Panc1 (cell line): ENCODE data around the gene FGFBP2. TPM values are rescaled to one million over a fixed set of nuclear protein-coding genes. Genes with fewer than 3 reads are reported as not detected.

Source experiments
- ATAC-seq: fragments of 200-7000 bp; cut with Tn5 transposase; 2 replicates; pipeline ENCODE4 v1.9.1; 2020; ENCODE audit warnings: mild to moderate bottlenecking, moderate library complexity
- BruUV-seq: library from RNA; stranded (reverse); fragments of 400-500 nt; replicated peaks from 2 replicates; lab custom pipeline; 2021; lab: Mats Ljungman, UMichigan
- CTCF ChIA-PET: fragments of 300-600 bp; sonication (Branson Sonifier 250); formaldehyde crosslinking; loops from one replicate; lab custom pipeline; 2022; ENCODE audit warnings: antibody characterized with exemption; lab: Charles Lee
- POLR2A ChIA-PET: fragments of 300-600 bp; sonication (Branson Sonifier 250); formaldehyde crosslinking; loops from one replicate; lab custom pipeline; 2022; ENCODE audit warnings: antibody characterized with exemption; lab: Charles Lee
- DNase-seq: peaks from one replicate; pipeline ENCODE4 v3.0.0-alpha.2; 2010; ENCODE audit warnings: low read depth, low spot score
- H3K27ac ChIP-seq: 2 replicates; pipeline ENCODE4 v1.5.1; 2011; ENCODE audit warnings: mild to moderate bottlenecking, low read length, inconsistent platforms
- H3K27me3 ChIP-seq: fragments of 200-500 bp; sonication (Bioruptor generic); 2 replicates; pipeline ENCODE4 v1.6.0; 2014; ENCODE audit warnings: low read length, inconsistent platforms; ENCODE audit not compliant: control insufficient read depth, insufficient read depth
- H3K36me3 ChIP-seq: fragments of 200-500 bp; sonication (Bioruptor generic); 2 replicates; pipeline ENCODE4 v1.5.1; 2014; ENCODE audit warnings: inconsistent platforms, mild to moderate bottlenecking, low read length, moderate library complexity; ENCODE audit not compliant: control insufficient read depth, insufficient read depth
- H3K4me1 ChIP-seq: 2 replicates; pipeline ENCODE4 v1.5.1; 2011; ENCODE audit warnings: inconsistent platforms, mild to moderate bottlenecking, low read length, moderate library complexity; ENCODE audit not compliant: control insufficient read depth, insufficient read depth
- H3K4me3 ChIP-seq, 2 experiments: 2 replicates each; pipeline ENCODE4 v1.5.1; 2011 to 2012; ENCODE audit warnings: low read depth in 2 of 2, low read length in 2 of 2, mild to moderate bottlenecking in 2 of 2, inconsistent platforms in 1 of 2, moderate library complexity in 1 of 2
- H3K9me3 ChIP-seq: fragments of 200-500 bp; sonication (Bioruptor generic); 2 replicates; pipeline ENCODE4 v1.5.1; 2014; ENCODE audit warnings: low read depth, mild to moderate bottlenecking, inconsistent platforms, low read length, moderate library complexity; ENCODE audit not compliant: control insufficient read depth, insufficient read depth
- CTCF ChIP-seq: fragments of 450-650 bp; IDR thresholded peaks from 2 replicates; pipeline ENCODE4 v1.5.1; 2017; ENCODE audit warnings: mild to moderate bottlenecking
- POLR2AphosphoS5 ChIP-seq: IDR thresholded peaks from 2 replicates; pipeline ENCODE4 v1.6.1; 2012; ENCODE audit warnings: mild to moderate bottlenecking, low read depth, low read length, moderate library complexity
- REST ChIP-seq, 2 experiments: IDR thresholded peaks; 2 replicates each; pipeline ENCODE4 v1.6.1; 2011 to 2012; ENCODE audit warnings: low read depth in 2 of 2, control low read depth in 1 of 2, low read length in 1 of 2, mild to moderate bottlenecking in 1 of 2, moderate library complexity in 1 of 2; ENCODE audit not compliant: insufficient read depth in 1 of 2
- SIN3A ChIP-seq: IDR thresholded peaks from 2 replicates; pipeline ENCODE4 v1.6.1; 2012; ENCODE audit warnings: low read depth, mild to moderate bottlenecking, low read length, moderate library complexity, borderline replicate concordance; ENCODE audit not compliant: insufficient read depth
- TCF7L2 ChIP-seq: IDR thresholded peaks from 2 replicates; pipeline ENCODE4 v1.6.1; 2011; ENCODE audit warnings: mild to moderate bottlenecking, low read depth, low read length, inconsistent platforms
- in situ Hi-C: cut with HindIII; loops from 2 replicates; pipeline ENCODE4 v1.10.0; 2016; ENCODE audit warnings: low sequenced_read_pairs, low pct_unique_long_range_greater_than_20kb
- intact Hi-C: fragments of 100-400 bp; cut with micrococcal nuclease; formaldehyde crosslinking; loops from one replicate; pipeline ENCODE4 v1.10.0; 2022; ENCODE audit not compliant: unreplicated experiment
- total RNA-seq: library from RNA; stranded (reverse); gene quantifications from one replicate; pipeline ENCODE4 v1.2.1, GENCODE V29; 2021; ENCODE audit not compliant: unreplicated experiment

The FGFBP2 gene
- total RNA-seq, 1 experiment from 2014 or later: 0.33 TPM

- H3K27ac ChIP-seq: no peak overlapping the region
- ATAC-seq: no peak
- in situ Hi-C loops: no loop called here
- H3K27me3 ChIP-seq: no peaks in the 10 kb centered on the region
- H3K36me3 ChIP-seq: no peaks in the 10 kb centered on the region
- intact Hi-C loops: loop anchor here (2.0 kb wide), 1 partner anchor 37 kb away; no protein-coding TSS in a partner anchor
- TF ChIP-seq REST (IDR thresholded peaks at IDR 0.05; ENCODE audit: insufficient read depth in 1 of 2, low read depth in 2 of 2, low read length in 1 of 2) (no peak), TCF7L2 (no peak), SIN3A (no peak), POLR2AphosphoS5 (no peak), CTCF (no peak)
- H3K4me3 ChIP-seq: no peak overlapping the region
- no peaks in the 10 kb centered on the region for H3K9me3 ChIP-seq
- ChIA-PET POLR2A (no interaction called here), CTCF (no interaction called here)
- no peak for DNase-seq
- no TSS peak for BruUV-seq
- no peaks in the 10 kb centered on the region; the same call in 1 of the 2 replicates for H3K4me1 ChIP-seq
Measured at GRCh38 chr4:15963576-15963975, 601 bp upstream of the FGFBP2 start.

GRCh38 chr4:15961781-15962510 is 1.0 kb downstream of the FGFBP2 start:
- ChIA-PET POLR2A (no interaction called here), CTCF (no interaction called here)
- TF ChIP-seq SIN3A (no peak), POLR2AphosphoS5 (no peak), REST (IDR thresholded peaks at IDR 0.05; ENCODE audit: insufficient read depth in 1 of 2, low read depth in 2 of 2, low read length in 1 of 2) (no peak)
- no peak for ATAC-seq
- DNase-seq: no peak
- Histone ChIP-seq H3K9me3 (no peaks in the 10 kb centered on the region), H3K36me3 (no peaks in the 10 kb centered on the region), H3K4me3 (no peak overlapping the region), H3K27me3 (no peaks in the 10 kb centered on the region), H3K27ac (no peak overlapping the region), H3K4me1 (no peaks in the 10 kb centered on the region; the same call in 1 of the 2 replicates)
- intact Hi-C loops: loop anchor here (2.0 kb wide), 1 partner anchor 39 kb away; no protein-coding TSS in a partner anchor
- in situ Hi-C loops: no loop called here
- BruUV-seq: no TSS peak
